OCI-LY7 (cell line): ENCODE data around the gene MIEN1.

Source experiments
- EZH2phosphoT487 ChIP-seq: fragments of 200-600 bp; sonication (generic); IDR thresholded peaks from 2 replicates; pipeline ENCODE4 v1.6.1; 2018; ENCODE audit warnings: low read depth, borderline replicate concordance, mild to moderate bottlenecking, mixed run types, antibody characterized with exemption, low read length, moderate library complexity, mixed read lengths
- TF ChIP-seq, protein P1 (sequence below): fragments of 200-600 bp; sonication (generic); conservative IDR thresholded peaks from 2 replicates; pipeline ENCODE4 v1.5.1; 2014; ENCODE audit warnings: mild to moderate bottlenecking, antibody characterized with exemption, low read length, moderate library complexity, mixed read lengths

DNA sequence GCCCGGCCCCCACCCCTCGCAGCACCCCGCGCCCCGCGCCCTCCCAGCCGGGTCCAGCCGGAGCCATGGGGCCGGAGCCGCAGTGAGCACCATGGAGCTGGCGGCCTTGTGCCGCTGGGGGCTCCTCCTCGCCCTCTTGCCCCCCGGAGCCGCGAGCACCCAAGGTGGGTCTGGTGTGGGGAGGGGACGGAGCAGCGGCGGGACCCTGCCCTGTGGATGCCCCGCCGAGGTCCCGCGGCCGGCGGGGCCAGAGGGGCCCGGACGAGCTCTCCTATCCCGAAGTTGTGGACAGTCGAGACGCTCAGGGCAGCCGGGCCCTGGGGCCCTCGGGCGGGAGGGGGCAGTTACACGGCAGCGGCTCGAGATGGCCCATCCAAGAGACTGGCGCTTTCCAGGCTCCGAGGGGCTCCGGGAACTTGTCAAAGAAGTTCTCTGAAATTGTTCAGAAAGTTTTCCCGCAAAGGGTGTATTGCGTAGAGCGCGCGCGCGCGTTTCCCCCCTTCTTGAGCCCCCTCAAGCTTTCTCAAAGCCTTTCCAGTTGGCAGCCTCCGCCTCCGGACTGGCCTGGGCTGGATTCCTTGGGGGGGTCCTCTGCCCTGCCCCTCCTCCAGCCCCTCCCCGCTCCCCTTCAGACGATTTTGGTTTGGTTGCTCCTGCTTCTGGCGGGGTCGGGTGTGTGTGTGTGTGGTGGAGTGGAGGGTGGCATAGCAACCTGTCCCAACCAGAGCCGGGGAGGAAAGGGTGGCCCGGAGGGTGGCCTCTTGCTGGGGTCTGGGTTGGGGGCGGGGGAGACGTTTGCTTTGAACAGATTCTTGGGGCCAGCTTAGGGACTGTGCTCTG is 30.0 kb downstream of the MIEN1 start:
- TF ChIP-seq EZH2phosphoT487, result no peak
- TF ChIP-seq, protein P1, sequence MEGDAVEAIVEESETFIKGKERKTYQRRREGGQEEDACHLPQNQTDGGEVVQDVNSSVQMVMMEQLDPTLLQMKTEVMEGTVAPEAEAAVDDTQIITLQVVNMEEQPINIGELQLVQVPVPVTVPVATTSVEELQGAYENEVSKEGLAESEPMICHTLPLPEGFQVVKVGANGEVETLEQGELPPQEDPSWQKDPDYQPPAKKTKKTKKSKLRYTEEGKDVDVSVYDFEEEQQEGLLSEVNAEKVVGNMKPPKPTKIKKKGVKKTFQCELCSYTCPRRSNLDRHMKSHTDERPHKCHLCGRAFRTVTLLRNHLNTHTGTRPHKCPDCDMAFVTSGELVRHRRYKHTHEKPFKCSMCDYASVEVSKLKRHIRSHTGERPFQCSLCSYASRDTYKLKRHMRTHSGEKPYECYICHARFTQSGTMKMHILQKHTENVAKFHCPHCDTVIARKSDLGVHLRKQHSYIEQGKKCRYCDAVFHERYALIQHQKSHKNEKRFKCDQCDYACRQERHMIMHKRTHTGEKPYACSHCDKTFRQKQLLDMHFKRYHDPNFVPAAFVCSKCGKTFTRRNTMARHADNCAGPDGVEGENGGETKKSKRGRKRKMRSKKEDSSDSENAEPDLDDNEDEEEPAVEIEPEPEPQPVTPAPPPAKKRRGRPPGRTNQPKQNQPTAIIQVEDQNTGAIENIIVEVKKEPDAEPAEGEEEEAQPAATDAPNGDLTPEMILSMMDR, result no peak
